GM23338 (cell line): ENCODE measurements around the gene TXLNG. TPM values are rescaled to one million over a fixed set of nuclear protein-coding genes. Genes with fewer than 3 reads are reported as not detected.
A peak's percentile ranks its signal among the peaks of the same experiment; 100 is the strongest.

Experiments
- ATAC-seq: fragments of 200-7000 bp; cut with Tn5 transposase; 3 replicates; pipeline ENCODE4 v1.9.1; 2020
- DNase-seq: peaks from one replicate; pipeline ENCODE4 v3.0.0-alpha.2; 2015; ENCODE audit warnings: low spot score
- H2AFZ ChIP-seq: fragments of 200-600 bp; sonication (generic); 2 replicates; pipeline ENCODE4 v1.8.0; 2016; ENCODE audit warnings: antibody characterized with exemption, mild to moderate bottlenecking, moderate library complexity
- H3F3A ChIP-seq: fragments of 200-600 bp; sonication (generic); replicated peaks from 2 replicates; pipeline ENCODE4 v1.8.0; 2017; ENCODE audit warnings: antibody characterized with exemption, mixed run types, low read depth
- H3K27ac ChIP-seq: fragments of 200-600 bp; sonication (generic); 2 replicates; pipeline ENCODE4 v1.6.1; 2016; ENCODE audit warnings: low read depth
- H3K27me3 ChIP-seq: fragments of 200-600 bp; sonication (generic); 2 replicates; pipeline ENCODE4 v1.8.0; 2016; ENCODE audit warnings: mild to moderate bottlenecking, mixed run types, moderate library complexity; ENCODE audit not compliant: insufficient read depth
- H3K36me3 ChIP-seq: fragments of 200-600 bp; sonication (generic); 2 replicates; pipeline ENCODE4 v1.8.0; 2016; ENCODE audit warnings: mild to moderate bottlenecking; ENCODE audit not compliant: insufficient read depth
- H3K4me1 ChIP-seq: fragments of 200-600 bp; sonication (generic); 2 replicates; pipeline ENCODE4 v1.8.0; 2016; ENCODE audit warnings: mild to moderate bottlenecking, moderate library complexity; ENCODE audit not compliant: insufficient read depth
- H3K4me2 ChIP-seq: fragments of 200-600 bp; sonication (generic); 2 replicates; pipeline ENCODE4 v1.7.1; 2017; ENCODE audit warnings: mixed run types
- H3K4me3 ChIP-seq: fragments of 200-600 bp; sonication (generic); 2 replicates; pipeline ENCODE4 v1.6.1; 2016; ENCODE audit warnings: mixed run types
- H3K79me2 ChIP-seq: fragments of 200-600 bp; sonication (generic); replicated peaks from 2 replicates; pipeline ENCODE4 v1.8.0; 2017; ENCODE audit warnings: mild to moderate bottlenecking; ENCODE audit not compliant: insufficient read depth
- H3K9me2 ChIP-seq: fragments of 200-600 bp; sonication (generic); 2 replicates; pipeline ENCODE4 v1.8.0; 2017; ENCODE audit not compliant: insufficient read depth
- H4K20me1 ChIP-seq: fragments of 200-600 bp; sonication (generic); replicated peaks from 2 replicates; pipeline ENCODE4 v1.8.0; 2017; ENCODE audit warnings: mild to moderate bottlenecking; ENCODE audit not compliant: insufficient read depth
- H3K27ac Mint-ChIP-seq: 2 replicates; pipeline ENCODE4 v1.8.0; 2020; ENCODE audit warnings: inconsistent platforms, mild to moderate bottlenecking, moderate library complexity, mixed read lengths
- H3K27me3 Mint-ChIP-seq: 3 replicates; pipeline ENCODE4 v1.8.0; 2022; ENCODE audit warnings: low read depth, mild to moderate bottlenecking, moderate library complexity, mixed read lengths, inconsistent platforms; ENCODE audit not compliant: insufficient read depth, poor library complexity
- H3K36me3 Mint-ChIP-seq: 3 replicates; pipeline ENCODE4 v1.8.0; 2021; ENCODE audit warnings: low read depth, mild to moderate bottlenecking, inconsistent platforms, moderate library complexity, mixed read lengths
- H3K4me1 Mint-ChIP-seq: 3 replicates; pipeline ENCODE4 v1.8.0; 2020; ENCODE audit warnings: mild to moderate bottlenecking, inconsistent platforms, mixed read lengths
- H3K4me3 Mint-ChIP-seq: 3 replicates; pipeline ENCODE4 v1.8.0; 2021; ENCODE audit warnings: moderate library complexity, mild to moderate bottlenecking, inconsistent platforms, mixed read lengths
- H3K9me3 Mint-ChIP-seq: 3 replicates; pipeline ENCODE4 v1.8.0; 2020; ENCODE audit warnings: moderate library complexity, mild to moderate bottlenecking, inconsistent platforms, mixed read lengths
- CREB1 ChIP-seq: fragments of 250-450 bp; sonication (Bioruptor Pico); IDR thresholded peaks from 2 replicates; pipeline ENCODE4 v1.5.0; 2020; ENCODE audit warnings: low read depth, mild to moderate bottlenecking, moderate library complexity
- CTCF ChIP-seq, 2 experiments: fragments of 200-600 bp in 1 of 2; sonication (generic) in 1 of 2; conservative IDR thresholded peaks; 2 replicates each; pipeline versions ENCODE4 v1.5.1 to v1.6.1; 2016 to 2017; ENCODE audit warnings: antibody characterized with exemption in 2 of 2, low read depth in 2 of 2, mild to moderate bottlenecking in 2 of 2, moderate library complexity in 1 of 2
- ETS1 ChIP-seq: IDR thresholded peaks from 2 replicates; pipeline ENCODE4 v1.6.1; 2016; ENCODE audit warnings: antibody characterized with exemption
- EZH2 ChIP-seq: fragments of 200-600 bp; sonication (generic); IDR thresholded peaks from one replicate; pipeline ENCODE4 v1.8.0; 2017; ENCODE audit warnings: antibody characterized with exemption, mild to moderate bottlenecking, low read depth; ENCODE audit not compliant: unreplicated experiment
- EZH2phosphoT487 ChIP-seq: fragments of 200-600 bp; sonication (generic); IDR thresholded peaks from one replicate; pipeline ENCODE4 v1.8.1; 2018; ENCODE audit warnings: antibody characterized with exemption; ENCODE audit not compliant: unreplicated experiment
- POLR2AphosphoS5 ChIP-seq: IDR thresholded peaks from 2 replicates; pipeline ENCODE4 v1.6.1; 2016; ENCODE audit warnings: antibody characterized with exemption, low read depth
- REST ChIP-seq: IDR thresholded peaks from one replicate; pipeline ENCODE4 v1.6.1; 2018; ENCODE audit warnings: antibody characterized with exemption; ENCODE audit not compliant: unreplicated experiment
- STAT1 ChIP-seq: IDR thresholded peaks from one replicate; pipeline ENCODE4 v1.6.1; 2016; ENCODE audit warnings: antibody characterized with exemption; ENCODE audit not compliant: unreplicated experiment
- ZNF114 ChIP-seq: fragments of 250-450 bp; sonication (Bioruptor Pico); IDR thresholded peaks from 2 replicates; pipeline ENCODE4 v1.5.0; 2020; ENCODE audit warnings: mild to moderate bottlenecking, moderate library complexity
- ZNF331 ChIP-seq: fragments of 250-450 bp; sonication (Bioruptor Pico); IDR thresholded peaks from 2 replicates; pipeline ENCODE4 v1.5.0; 2020; ENCODE audit warnings: low read depth, mild to moderate bottlenecking, moderate library complexity
- ZNF462 ChIP-seq: fragments of 250-450 bp; sonication (Bioruptor Pico); IDR thresholded peaks from 2 replicates; pipeline ENCODE4 v1.5.0; 2020; ENCODE audit warnings: mild to moderate bottlenecking, moderate library complexity
- polyA plus RNA-seq: library from polyadenylated mRNA; unstranded; fragments of >200 nt; fragmentation: Nextera tagmentation; extraction: Ambion mirVana; gene quantifications from 2 replicates; pipeline ENCODE4 v1.2.1, GENCODE V29; 2016
- total RNA-seq: library from RNA; depleted of rRNA; stranded (reverse); fragments of >200 nt; shearing (Covaris generic); gene quantifications from 2 replicates; pipeline ENCODE4 v1.2.3, GENCODE V29; 2014

Gene TXLNG
- total and polyA plus RNA-seq, 2 experiments from 2014 or later = 45.3 to 48.4 TPM

DNA sequence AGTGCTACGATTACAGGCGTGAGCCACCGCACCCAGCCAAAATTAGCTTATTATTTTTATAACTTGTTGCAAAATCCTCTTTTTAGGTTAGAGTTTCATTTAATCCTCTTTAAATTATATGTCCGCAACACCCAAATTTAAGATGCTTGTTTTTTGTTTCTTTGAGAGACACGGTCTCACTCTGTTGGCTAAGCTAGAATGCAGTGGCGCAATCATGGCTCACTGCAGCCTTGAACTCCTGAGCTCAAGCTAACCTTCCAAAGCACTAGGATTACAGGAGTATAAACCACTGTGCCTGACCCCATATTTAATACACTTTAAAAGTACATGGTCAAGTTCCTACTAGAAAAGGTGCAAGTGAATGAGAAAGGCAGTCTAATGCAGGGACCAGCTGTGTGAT is 81.7 kb downstream of the TXLNG start:
- H3K79me2 ChIP-seq = peaks cover 66% of the 10 kb centered on the region

More for the DNA sequence above, 81.7 kb downstream of the TXLNG start:
- no peaks in the 10 kb centered on the region for H3K9me2 ChIP-seq
- no peak overlapping the region for H2AFZ ChIP-seq
- no peaks in the 10 kb centered on the region for H3K9me3 Mint-ChIP-seq
- H3K4me3 Mint-ChIP-seq = peak overlapping the region; percentile 89
- peaks cover 44% of the 10 kb centered on the region for H3K36me3 Mint-ChIP-seq
- ATAC-seq (no peak), DNase-seq (no peak)
- peaks cover 26% of the 10 kb centered on the region for H3K4me1 Mint-ChIP-seq
- peak overlapping the region; percentile 87; the same call in 1 of the 2 replicates for H3K4me2 ChIP-seq
- peaks cover 11% of the 10 kb centered on the region for H3K4me1 ChIP-seq
- no peak for TF ChIP-seq ZNF114
- TF ChIP-seq EZH2phosphoT487 = no peak
- no peak for TF ChIP-seq ZNF331
- TF ChIP-seq EZH2 = no peak
- TF ChIP-seq POLR2AphosphoS5 = no peak
- TF ChIP-seq CTCF (conservative IDR thresholded peaks at IDR 0.05; ENCODE audit: low read depth in 2 of 2) = no peak
- no peak for TF ChIP-seq ZNF462 (CRISPR knock-in tag)
- TF ChIP-seq REST = no peak
- no peak for TF ChIP-seq ETS1
- no peak for TF ChIP-seq STAT1
- TF ChIP-seq CREB1 (CRISPR knock-in tag) = no peak
- no peak overlapping the region for H3K27ac Mint-ChIP-seq
- H4K20me1 ChIP-seq = peaks cover 27% of the 10 kb centered on the region
- no peaks in the 10 kb centered on the region for H3K27me3 ChIP-seq
- H3K27ac ChIP-seq = no peak overlapping the region
- no peaks in the 10 kb centered on the region for H3F3A ChIP-seq
- H3K27me3 Mint-ChIP-seq = peaks cover 4% of the 10 kb centered on the region
- peak overlapping the region; percentile 79; the same call in 1 of the 2 replicates for H3K4me3 ChIP-seq
- peaks cover 11% of the 10 kb centered on the region; the same call in 1 of the 2 replicates for H3K36me3 ChIP-seq
